Tibial nerve (tissue), 4 donors: ENCODE measurements around the gene GRIN3B. TPM values are rescaled to one million over a fixed set of nuclear protein-coding genes. Genes with fewer than 3 reads are reported as not detected.

Source experiments
- DNase-seq, 2 donors: peaks; one replicate each; pipeline ENCODE4 v3.0.0-alpha.2; 2019; ENCODE audit warnings: low spot score in 2 of 2
- H3K27ac ChIP-seq, 4 donors: fragments of 200-600 bp; sonication (generic) in 3 of 4; one replicate each; pipeline ENCODE4 v1.5.1; 2017 to 2019; ENCODE audit warnings: mild to moderate bottlenecking in 1 of 4
- H3K27me3 ChIP-seq, 2 donors: fragments of 200-600 bp; sonication (generic) in 1 of 2; one replicate each; pipeline versions ENCODE4 v1.5.1 to v1.6.0; 2017 to 2019
- H3K36me3 ChIP-seq, 3 donors: fragments of 200-600 bp; sonication (generic); one replicate each; pipeline ENCODE4 v1.5.1; 2018 to 2019
- H3K4me1 ChIP-seq, 4 donors: fragments of 200-600 bp; sonication (generic) in 3 of 4; one replicate each; pipeline ENCODE4 v1.5.1; 2017 to 2019
- H3K4me3 ChIP-seq, 4 donors: fragments of 200-600 bp; sonication (generic) in 3 of 4; one replicate each; pipeline ENCODE4 v1.5.1; 2017 to 2019; ENCODE audit warnings: mild to moderate bottlenecking in 1 of 4, moderate library complexity in 1 of 4
- H3K9me3 ChIP-seq, 4 donors: fragments of 200-600 bp; sonication (generic) in 3 of 4; one replicate each; pipeline ENCODE4 v1.5.1; 2017 to 2019
- CTCF ChIP-seq, 5 experiments: fragments of 200-600 bp in 3 of 5; fragments of 450-650 bp in 2 of 5; sonication (generic) in 3 of 5; IDR thresholded peaks; one replicate each; pipeline ENCODE4 v1.5.1; 2016 to 2019; ENCODE audit warnings: antibody characterized with exemption in 5 of 5, mild to moderate bottlenecking in 3 of 5, moderate library complexity in 2 of 5
- EP300 ChIP-seq, 2 donors: sonication (generic); formaldehyde crosslinking; IDR thresholded peaks; one replicate each; pipeline ENCODE4 v1.6.1; 2017; ENCODE audit warnings: antibody characterized with exemption in 2 of 2, mild to moderate bottlenecking in 1 of 2
- POLR2A ChIP-seq, 2 donors: fragments of 450-650 bp; IDR thresholded peaks; one replicate each; pipeline ENCODE4 v1.6.1; 2017; ENCODE audit warnings: antibody characterized with exemption in 2 of 2, mild to moderate bottlenecking in 2 of 2, moderate library complexity in 2 of 2
- WGBS, 2 donors: methylation state at CpG; one replicate each; pipeline ENCODE4 v1.1.5; 2018; 5-methylcytosine and 5-hydroxymethylcytosine counted together
- total RNA-seq, 4 donors: library from RNA; depleted of rRNA; stranded (reverse); fragments of >200 nt; gene quantifications; one replicate each; pipeline ENCODE4 v1.1.0, GENCODE V29; 2016

Gene GRIN3B
- total RNA-seq, 4 donors from 2014 or later: 2.4 TPM; not detected in 3

GRCh38 chr19:958967-959855, 41.0 kb upstream of the GRIN3B start:
- H3K36me3 ChIP-seq: peaks cover 0 to 6% (median 0%) of the 10 kb centered on the region in 3 donors
- H3K9me3 ChIP-seq: no peaks in the 10 kb centered on the region
- DNase-seq: no peak
- no peak overlapping the region for H3K4me3 ChIP-seq
- TF ChIP-seq EP300 (IDR thresholded peaks at IDR 0.05) (no peak), CTCF (IDR thresholded peaks at IDR 0.05) (no peak), POLR2A (IDR thresholded peaks at IDR 0.05) (no peak)
- peaks cover 0 to 12% of the 10 kb centered on the region in 2 donors for H3K27me3 ChIP-seq
- H3K27ac ChIP-seq: no peak overlapping the region
- 88 to 89% methylated on average over 36 of the region's 36 CpGs for WGBS, 2 donors
- peaks cover 0 to 15% (median 0%) of the 10 kb centered on the region in 4 donors for H3K4me1 ChIP-seq

- Histone ChIP-seq H3K4me3 (no peak overlapping the region), H3K4me1 (peaks cover 0 to 15% (median 0%) of the 10 kb centered on the region in 4 donors), H3K27ac (no peak overlapping the region), H3K9me3 (no peaks in the 10 kb centered on the region), H3K27me3 (peaks cover 0 to 8% of the 10 kb centered on the region in 2 donors), H3K36me3 (peaks cover 0 to 14% (median 0%) of the 10 kb centered on the region in 3 donors)
- no peak for DNase-seq
- TF ChIP-seq EP300 (IDR thresholded peaks at IDR 0.05) (no peak), POLR2A (IDR thresholded peaks at IDR 0.05) (no peak), CTCF (IDR thresholded peaks at IDR 0.05) (no peak)
- 72 to 73% methylated on average over 9 to 12 of the region's 12 CpGs for WGBS, 2 donors
These were observed 40.2 kb upstream of the GRIN3B start for GRCh38 chr19:960020-960419.

- H3K9me3 ChIP-seq: no peaks in the 10 kb centered on the region
- peaks cover 0 to 7% of the 10 kb centered on the region in 2 donors for H3K27me3 ChIP-seq
- H3K4me1 ChIP-seq: peaks cover 0 to 15% (median 0%) of the 10 kb centered on the region in 4 donors
- no peak for TF ChIP-seq CTCF (IDR thresholded peaks at IDR 0.05)
- no peak for TF ChIP-seq EP300 (IDR thresholded peaks at IDR 0.05)
- no peak for TF ChIP-seq POLR2A (IDR thresholded peaks at IDR 0.05)
- DNase-seq: no peak
- no peak overlapping the region for H3K27ac ChIP-seq
- H3K36me3 ChIP-seq: peaks cover 0 to 19% (median 0%) of the 10 kb centered on the region in 3 donors
- no peak overlapping the region for H3K4me3 ChIP-seq
- 72 to 73% methylated on average over 6 of the region's 8 CpGs for WGBS, 2 donors
These were observed 39.6 kb upstream of the GRIN3B start for GRCh38 chr19:960601-960938.

GRCh38 chr19:961866-962620, 38.2 kb upstream of the GRIN3B start:
- peaks cover 0 to 7% of the 10 kb centered on the region in 2 donors for H3K27me3 ChIP-seq
- no peak overlapping the region for H3K4me3 ChIP-seq
- H3K4me1 ChIP-seq: peaks cover 0 to 4% (median 0%) of the 10 kb centered on the region in 4 donors
- no peaks in the 10 kb centered on the region for H3K9me3 ChIP-seq
- H3K36me3 ChIP-seq: peaks cover 0 to 29% (median 1%) of the 10 kb centered on the region in 3 donors
- no peak overlapping the region for H3K27ac ChIP-seq
- no peak for DNase-seq
- TF ChIP-seq EP300 (IDR thresholded peaks at IDR 0.05) (no peak), CTCF (IDR thresholded peaks at IDR 0.05) (no peak), POLR2A (IDR thresholded peaks at IDR 0.05) (no peak)
- 76 to 77% methylated on average over 14 of the region's 14 CpGs for WGBS, 2 donors
